GM12878 (cell line): ENCODE results near the gene ZNF45. TPM values are rescaled to one million over a fixed set of nuclear protein-coding genes. Genes with fewer than 3 reads are reported as not detected.

Experiments
- BHLHE40 ChIP-seq, 2 experiments: fragments of 450-650 bp in 1 of 2; IDR thresholded peaks; 2 replicates each; pipeline ENCODE4 v1.6.1; 2011 to 2017; ENCODE audit warnings: low read depth in 2 of 2, borderline replicate concordance in 1 of 2, improper control_type of control experiment in 1 of 2, low read length in 1 of 2, mild to moderate bottlenecking in 1 of 2
- CEBPB ChIP-seq, 2 experiments: fragments of 150-350 bp in 1 of 2; IDR thresholded peaks; 2 replicates each; pipeline ENCODE4 v1.6.1; 2012 to 2014; ENCODE audit warnings: low read depth in 2 of 2, low read length in 2 of 2, borderline replicate concordance in 1 of 2, inconsistent platforms in 1 of 2
- E2F4 ChIP-seq: IDR thresholded peaks from 2 replicates; pipeline ENCODE4 v1.6.1; 2012; ENCODE audit warnings: low read depth, low read length, improper control_type of control experiment
- EED ChIP-seq: sonication (generic); IDR thresholded peaks from 2 replicates; pipeline ENCODE4 v1.6.1; 2016; ENCODE audit warnings: antibody characterized with exemption, low read depth
- HDGF ChIP-seq: fragments of 450-650 bp; IDR thresholded peaks from 2 replicates; pipeline ENCODE4 v1.6.1; 2016; ENCODE audit warnings: antibody characterized with exemption
- KLF5 ChIP-seq: fragments of 450-650 bp; IDR thresholded peaks from 2 replicates; pipeline ENCODE4 v1.6.1; 2014; ENCODE audit warnings: mild to moderate bottlenecking; ENCODE audit not compliant: partially characterized antibody
- LARP7 ChIP-seq: fragments of 450-650 bp; IDR thresholded peaks from 2 replicates; pipeline ENCODE4 v1.6.1; 2017; ENCODE audit warnings: mild to moderate bottlenecking
- MXI1 ChIP-seq: fragments of 150-350 bp; IDR thresholded peaks from 2 replicates; pipeline ENCODE4 v1.6.1; 2011; ENCODE audit warnings: low read depth, mild to moderate bottlenecking, inconsistent platforms, low read length, improper control_type of control experiment
- NKRF ChIP-seq: fragments of 450-650 bp; conservative IDR thresholded peaks from 2 replicates; pipeline ENCODE4 v1.6.1; 2017; ENCODE audit warnings: mild to moderate bottlenecking, moderate library complexity
- RELA ChIP-seq: fragments of 450-650 bp; IDR thresholded peaks from 2 replicates; pipeline ENCODE4 v1.8.0; 2014; ENCODE audit warnings: borderline replicate concordance; ENCODE audit not compliant: partially characterized antibody
- RUNX3 ChIP-seq: IDR thresholded peaks from 2 replicates; pipeline ENCODE4 v1.6.1; 2012; ENCODE audit warnings: low read length, inconsistent platforms
- WRNIP1 ChIP-seq: IDR thresholded peaks from 2 replicates; pipeline ENCODE4 v1.6.1; 2011; ENCODE audit warnings: low read depth, low read length, improper control_type of control experiment, borderline replicate concordance
- ZNF274 ChIP-seq: IDR thresholded peaks from one replicate; pipeline ENCODE4 v1.8.0; 2011; ENCODE audit not compliant: insufficient read length, insufficient read depth
- polyA plus RNA-seq, 11 experiments: library from polyadenylated mRNA; depleted of rRNA in 4 of 11; unstranded in 6 of 11; stranded (reverse) in 5 of 11; fragments of >200 nt; fragmentation: Nextera tagmentation in 4 of 11; fragmentation: Illumina TruSeq in 1 of 11; extraction: Ambion mirVana in 4 of 11; extraction: Trizol in 1 of 11; gene quantifications; 1 replicate in 1 of 11; 2 replicates in 10 of 11; pipeline versions ENCODE4 v1.2.1 to v1.2.3, GENCODE V29; 2011 to 2016; ENCODE audit warnings: inconsistent platforms in 2 of 11, missing spikeins in 2 of 11, low read depth in 1 of 11
- total RNA-seq, 4 experiments: library from RNA; depleted of rRNA in 3 of 4; stranded (reverse); fragments of >200 nt in 3 of 4; fragmentation: Illumina TruSeq in 1 of 4; extraction: Trizol in 1 of 4; gene quantifications; 2 replicates each; pipeline versions ENCODE4 v1.2.1 to v1.2.3, GENCODE V29; 2013 to 2021
- TF ChIP-seq, protein P1 (sequence below): fragments of 450-650 bp; IDR thresholded peaks from 2 replicates; pipeline ENCODE4 v1.6.1; 2017; ENCODE audit warnings: mild to moderate bottlenecking
- TF ChIP-seq, protein P2 (sequence below), 3 experiments: IDR thresholded peaks in 2 of 3; conservative IDR thresholded peaks in 1 of 3; 2 replicates each; pipeline ENCODE4 v1.5.1; 2011; ENCODE audit warnings: low read depth in 3 of 3, low read length in 3 of 3, mild to moderate bottlenecking in 3 of 3, control low read depth in 2 of 3, moderate library complexity in 2 of 3, inconsistent platforms in 1 of 3, mixed read lengths in 1 of 3; ENCODE audit not compliant: control insufficient read depth in 2 of 3, insufficient read depth in 1 of 3; ENCODE audit errors: extremely low read depth in 1 of 3
- TF ChIP-seq, protein P3 (sequence below): IDR thresholded peaks from 2 replicates; pipeline ENCODE4 v1.6.1; 2012; ENCODE audit warnings: low read depth, low read length, improper control_type of control experiment

The ZNF45 gene
- total and polyA plus RNA-seq, 10 of the 15 experiments (the other 5 are each of a cell fraction or from before 2014, with no cell fraction given) = 4.2 to 23.1 (median 15.9) TPM

- TF ChIP-seq BHLHE40 (IDR thresholded peaks at IDR 0.05; ENCODE audit: borderline replicate concordance in 1 of 2, low read depth in 2 of 2, low read length in 1 of 2) (peak; percentile 72 to 84; a peak in 3 of 4 replicates), E2F4 (no peak), RELA (peak; percentile 62), LARP7 (0 out of 2 replicates have a peak, but pooled peaks have one; percentile 30), HDGF (0 out of 2 replicates have a peak, but pooled peaks have one; percentile 40), RUNX3 (peak; percentile 74), KLF5 (peak; percentile 29), EED (peak; percentile 67), NKRF (0 out of 2 replicates have a peak, but pooled peaks have one; percentile 31), ZNF274 (no peak), CEBPB (IDR thresholded peaks at IDR 0.05; ENCODE audit: borderline replicate concordance in 1 of 2, low read depth in 2 of 2, low read length in 2 of 2) (0 out of 4 replicates have a peak, but pooled peaks of 1 of the 2 experiments have one; percentile 50), MXI1 (peak; percentile 22; the same call in 1 of the 2 replicates), WRNIP1 (0 out of 2 replicates have a peak, but pooled peaks have one; percentile 46)
- TF ChIP-seq, protein P1, sequence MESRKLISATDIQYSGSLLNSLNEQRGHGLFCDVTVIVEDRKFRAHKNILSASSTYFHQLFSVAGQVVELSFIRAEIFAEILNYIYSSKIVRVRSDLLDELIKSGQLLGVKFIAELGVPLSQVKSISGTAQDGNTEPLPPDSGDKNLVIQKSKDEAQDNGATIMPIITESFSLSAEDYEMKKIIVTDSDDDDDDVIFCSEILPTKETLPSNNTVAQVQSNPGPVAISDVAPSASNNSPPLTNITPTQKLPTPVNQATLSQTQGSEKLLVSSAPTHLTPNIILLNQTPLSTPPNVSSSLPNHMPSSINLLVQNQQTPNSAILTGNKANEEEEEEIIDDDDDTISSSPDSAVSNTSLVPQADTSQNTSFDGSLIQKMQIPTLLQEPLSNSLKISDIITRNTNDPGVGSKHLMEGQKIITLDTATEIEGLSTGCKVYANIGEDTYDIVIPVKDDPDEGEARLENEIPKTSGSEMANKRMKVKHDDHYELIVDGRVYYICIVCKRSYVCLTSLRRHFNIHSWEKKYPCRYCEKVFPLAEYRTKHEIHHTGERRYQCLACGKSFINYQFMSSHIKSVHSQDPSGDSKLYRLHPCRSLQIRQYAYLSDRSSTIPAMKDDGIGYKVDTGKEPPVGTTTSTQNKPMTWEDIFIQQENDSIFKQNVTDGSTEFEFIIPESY = 0 out of 2 replicates have a peak, but pooled peaks have one; percentile 15
- TF ChIP-seq, protein P2, sequence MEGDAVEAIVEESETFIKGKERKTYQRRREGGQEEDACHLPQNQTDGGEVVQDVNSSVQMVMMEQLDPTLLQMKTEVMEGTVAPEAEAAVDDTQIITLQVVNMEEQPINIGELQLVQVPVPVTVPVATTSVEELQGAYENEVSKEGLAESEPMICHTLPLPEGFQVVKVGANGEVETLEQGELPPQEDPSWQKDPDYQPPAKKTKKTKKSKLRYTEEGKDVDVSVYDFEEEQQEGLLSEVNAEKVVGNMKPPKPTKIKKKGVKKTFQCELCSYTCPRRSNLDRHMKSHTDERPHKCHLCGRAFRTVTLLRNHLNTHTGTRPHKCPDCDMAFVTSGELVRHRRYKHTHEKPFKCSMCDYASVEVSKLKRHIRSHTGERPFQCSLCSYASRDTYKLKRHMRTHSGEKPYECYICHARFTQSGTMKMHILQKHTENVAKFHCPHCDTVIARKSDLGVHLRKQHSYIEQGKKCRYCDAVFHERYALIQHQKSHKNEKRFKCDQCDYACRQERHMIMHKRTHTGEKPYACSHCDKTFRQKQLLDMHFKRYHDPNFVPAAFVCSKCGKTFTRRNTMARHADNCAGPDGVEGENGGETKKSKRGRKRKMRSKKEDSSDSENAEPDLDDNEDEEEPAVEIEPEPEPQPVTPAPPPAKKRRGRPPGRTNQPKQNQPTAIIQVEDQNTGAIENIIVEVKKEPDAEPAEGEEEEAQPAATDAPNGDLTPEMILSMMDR (IDR thresholded peaks at IDR 0.05 in 2 of 3, conservative IDR thresholded peaks at IDR 0.05 in 1 of 3; ENCODE audit: control insufficient read depth in 2 of 3, extremely low read depth in 1 of 3, insufficient read depth in 1 of 3, low read depth in 3 of 3, low read length in 3 of 3) = peak; percentile 21 to 43 (median 28); a peak in 4 of 6 replicates
- TF ChIP-seq, protein P3, sequence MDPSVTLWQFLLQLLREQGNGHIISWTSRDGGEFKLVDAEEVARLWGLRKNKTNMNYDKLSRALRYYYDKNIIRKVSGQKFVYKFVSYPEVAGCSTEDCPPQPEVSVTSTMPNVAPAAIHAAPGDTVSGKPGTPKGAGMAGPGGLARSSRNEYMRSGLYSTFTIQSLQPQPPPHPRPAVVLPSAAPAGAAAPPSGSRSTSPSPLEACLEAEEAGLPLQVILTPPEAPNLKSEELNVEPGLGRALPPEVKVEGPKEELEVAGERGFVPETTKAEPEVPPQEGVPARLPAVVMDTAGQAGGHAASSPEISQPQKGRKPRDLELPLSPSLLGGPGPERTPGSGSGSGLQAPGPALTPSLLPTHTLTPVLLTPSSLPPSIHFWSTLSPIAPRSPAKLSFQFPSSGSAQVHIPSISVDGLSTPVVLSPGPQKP = peak; percentile 93
Measured at GRCh38 chr19:43950834-43951645, 16.0 kb upstream of the ZNF45 start, which contains the start of gene ZNF221 (continued).
